ENCODE measurements around the gene BDH1. TPM values are rescaled to one million over a fixed set of nuclear protein-coding genes. Genes with fewer than 3 reads are reported as not detected.

BDH1 gene
- total RNA-seq, 1 donor from 2014 or later: 1.5 TPM

GRCh38 chr3:197503652-197504051 lies 52.1 kb downstream of the BDH1 start:
- no peaks in the 10 kb centered on the region for H4K20me1 ChIP-seq (ENCODE audit: insufficient read depth, low read length)
- H3K27ac Mint-ChIP-seq (ENCODE audit: unreplicated experiment): no peak overlapping the region
- H3K9me3 ChIP-seq (ENCODE audit: insufficient read depth, low read depth, low read length): no peaks in the 10 kb centered on the region
- H3K27ac ChIP-seq (ENCODE audit: low read depth, low read length): no peak overlapping the region
- FAIRE-seq (no peak), DNase-seq (ENCODE audit: low read depth) (no peak)
- no peaks in the 10 kb centered on the region for H3K27me3 ChIP-seq (ENCODE audit: insufficient read depth, low read length)
- peaks cover 9% of the 10 kb centered on the region for H3K27me3 Mint-ChIP-seq (ENCODE audit: low read depth, unreplicated experiment)
- H3K79me2 ChIP-seq (ENCODE audit: insufficient read depth, low read length): no peaks in the 10 kb centered on the region
- no peaks in the 10 kb centered on the region for H3K36me3 ChIP-seq (ENCODE audit: insufficient read depth, low read length)
- H3K4me1 Mint-ChIP-seq (ENCODE audit: low read depth, unreplicated experiment): peaks cover 7% of the 10 kb centered on the region
- H3K4me3 ChIP-seq (ENCODE audit: insufficient read depth, low read depth, low read length): no peak overlapping the region
- H3K4me1 ChIP-seq (ENCODE audit: insufficient read depth, low read length): peaks cover 5% of the 10 kb centered on the region
- H3K4me2 ChIP-seq (ENCODE audit: low read length): no peak overlapping the region
- no peaks in the 10 kb centered on the region for H3K36me3 Mint-ChIP-seq (ENCODE audit: low read depth, unreplicated experiment)
- TF ChIP-seq CTCF (IDR thresholded peaks at IDR 0.05; ENCODE audit: insufficient read depth, low read depth, low read length): no peak
- TF ChIP-seq EZH2 (IDR thresholded peaks at IDR 0.05; ENCODE audit: insufficient read depth, low read length): no peak
- no peak overlapping the region for H3K9ac ChIP-seq (ENCODE audit: low read length)
- H3K9me3 Mint-ChIP-seq (ENCODE audit: unreplicated experiment): no peaks in the 10 kb centered on the region
- H2AFZ ChIP-seq (ENCODE audit: low read depth, low read length): no peak overlapping the region
- no peak overlapping the region for H3K4me3 Mint-ChIP-seq (ENCODE audit: unreplicated experiment)

GRCh38 chr3:197501879-197502620 lies 53.7 kb downstream of the BDH1 start:
- H3K4me2 ChIP-seq (ENCODE audit: low read length): peak overlapping the region; percentile 3
- H3K27ac ChIP-seq (ENCODE audit: low read depth, low read length): no peak overlapping the region
- H4K20me1 ChIP-seq (ENCODE audit: insufficient read depth, low read length): no peaks in the 10 kb centered on the region
- no peaks in the 10 kb centered on the region for H3K36me3 ChIP-seq (ENCODE audit: insufficient read depth, low read length)
- Mint-ChIP-seq H3K27ac (ENCODE audit: unreplicated experiment) (no peak overlapping the region), H3K36me3 (ENCODE audit: low read depth, unreplicated experiment) (no peaks in the 10 kb centered on the region), H3K4me3 (ENCODE audit: unreplicated experiment) (no peak overlapping the region), H3K4me1 (ENCODE audit: low read depth, unreplicated experiment) (peaks cover 6% of the 10 kb centered on the region), H3K27me3 (ENCODE audit: low read depth, unreplicated experiment) (peaks cover 4% of the 10 kb centered on the region), H3K9me3 (ENCODE audit: unreplicated experiment) (no peaks in the 10 kb centered on the region)
- H2AFZ ChIP-seq (ENCODE audit: low read depth, low read length): peak overlapping the region; percentile 1
- no peak overlapping the region for H3K9ac ChIP-seq (ENCODE audit: low read length)
- no peaks in the 10 kb centered on the region for H3K79me2 ChIP-seq (ENCODE audit: insufficient read depth, low read length)
- H3K27me3 ChIP-seq (ENCODE audit: insufficient read depth, low read length): no peaks in the 10 kb centered on the region
- H3K4me1 ChIP-seq (ENCODE audit: insufficient read depth, low read length): peaks cover 5% of the 10 kb centered on the region
- TF ChIP-seq EZH2 (IDR thresholded peaks at IDR 0.05; ENCODE audit: insufficient read depth, low read length): no peak
- TF ChIP-seq CTCF (IDR thresholded peaks at IDR 0.05; ENCODE audit: insufficient read depth, low read depth, low read length): peak; percentile 44
- DNase-seq (ENCODE audit: low read depth): peak; percentile 68
- no peak for FAIRE-seq
- no peaks in the 10 kb centered on the region for H3K9me3 ChIP-seq (ENCODE audit: insufficient read depth, low read depth, low read length)
- H3K4me3 ChIP-seq (ENCODE audit: insufficient read depth, low read depth, low read length): no peak overlapping the region

GRCh38 chr3:197501496-197501878 lies 54.3 kb downstream of the BDH1 start:
- H3K4me1 Mint-ChIP-seq (ENCODE audit: low read depth, unreplicated experiment): peaks cover 4% of the 10 kb centered on the region

More at GRCh38 chr3:197501496-197501878, 54.3 kb downstream of the BDH1 start:
- peak overlapping the region; percentile 1 for H2AFZ ChIP-seq (ENCODE audit: low read depth, low read length)
- peak overlapping the region; percentile 3 for H3K4me2 ChIP-seq (ENCODE audit: low read length)
- peaks cover 1% of the 10 kb centered on the region for H3K27me3 Mint-ChIP-seq (ENCODE audit: low read depth, unreplicated experiment)
- no peak for FAIRE-seq
- no peaks in the 10 kb centered on the region for H3K9me3 Mint-ChIP-seq (ENCODE audit: unreplicated experiment)
- H3K27ac ChIP-seq (ENCODE audit: low read depth, low read length): no peak overlapping the region
- no peak overlapping the region for H3K4me3 ChIP-seq (ENCODE audit: insufficient read depth, low read depth, low read length)
- H3K9ac ChIP-seq (ENCODE audit: low read length): no peak overlapping the region
- H3K27ac Mint-ChIP-seq (ENCODE audit: unreplicated experiment): no peak overlapping the region
- no peak for TF ChIP-seq EZH2 (IDR thresholded peaks at IDR 0.05; ENCODE audit: insufficient read depth, low read length)
- no peak for TF ChIP-seq CTCF (IDR thresholded peaks at IDR 0.05; ENCODE audit: insufficient read depth, low read depth, low read length)
- no peaks in the 10 kb centered on the region for H3K27me3 ChIP-seq (ENCODE audit: insufficient read depth, low read length)
- H3K36me3 ChIP-seq (ENCODE audit: insufficient read depth, low read length): no peaks in the 10 kb centered on the region
- no peaks in the 10 kb centered on the region for H3K36me3 Mint-ChIP-seq (ENCODE audit: low read depth, unreplicated experiment)
- no peak overlapping the region for H3K4me3 Mint-ChIP-seq (ENCODE audit: unreplicated experiment)
- H4K20me1 ChIP-seq (ENCODE audit: insufficient read depth, low read length): no peaks in the 10 kb centered on the region
- no peaks in the 10 kb centered on the region for H3K9me3 ChIP-seq (ENCODE audit: insufficient read depth, low read depth, low read length)
- peaks cover 10% of the 10 kb centered on the region for H3K4me1 ChIP-seq (ENCODE audit: insufficient read depth, low read length)
- no peaks in the 10 kb centered on the region for H3K79me2 ChIP-seq (ENCODE audit: insufficient read depth, low read length)
- peak; percentile 41 for DNase-seq (ENCODE audit: low read depth)

All from astrocyte (in vitro differentiated cells and primary cell).